NCI-H1436 (cell line): Measurements from ENCODE around the gene NKX6-1.
A peak's percentile ranks its signal among the peaks of the same experiment; 100 is the strongest.

Source experiments
- DNase-seq: peaks from one replicate; lab custom pipeline; 2025; lab: John Stamatoyannopoulos, UW

NKX6-1 gene

DNA sequence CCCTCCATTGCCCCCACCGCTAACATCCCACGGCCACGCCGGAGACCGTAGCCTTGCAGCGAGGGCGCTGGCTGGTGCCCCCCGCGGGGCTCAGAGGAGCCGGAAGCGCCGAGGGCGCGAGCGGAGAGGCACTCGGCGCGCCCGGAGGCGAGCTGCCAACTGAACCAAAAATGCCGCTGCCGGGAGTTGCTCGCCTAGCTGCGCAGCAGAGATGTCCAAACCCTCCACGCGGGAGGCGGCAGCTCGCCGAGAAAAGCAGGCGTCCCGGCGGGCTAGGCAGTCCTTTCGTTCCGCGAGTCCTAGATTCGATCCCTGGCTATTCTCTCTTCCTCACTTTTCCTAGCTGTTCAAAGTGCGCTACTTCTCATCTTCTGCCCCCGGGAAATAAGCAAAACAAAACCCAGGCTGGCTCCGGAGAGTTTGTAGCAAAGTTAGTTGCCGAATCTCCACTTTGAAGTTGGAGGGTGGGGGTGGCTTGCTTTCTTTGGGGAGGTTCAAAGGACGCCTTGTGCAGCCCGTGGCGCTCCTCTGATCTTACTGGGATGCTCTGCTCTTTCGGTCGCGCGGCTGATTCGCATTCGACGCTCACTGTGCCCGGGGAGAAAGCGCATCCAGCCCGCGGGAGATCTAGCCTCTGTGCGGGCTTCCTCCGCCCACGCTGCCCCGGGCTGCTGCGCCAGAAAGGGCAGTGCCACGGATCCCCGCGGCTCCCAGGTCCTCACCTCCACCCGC is 723 bp downstream of the NKX6-1 start:
- DNase-seq = peak; percentile 30

DNA sequence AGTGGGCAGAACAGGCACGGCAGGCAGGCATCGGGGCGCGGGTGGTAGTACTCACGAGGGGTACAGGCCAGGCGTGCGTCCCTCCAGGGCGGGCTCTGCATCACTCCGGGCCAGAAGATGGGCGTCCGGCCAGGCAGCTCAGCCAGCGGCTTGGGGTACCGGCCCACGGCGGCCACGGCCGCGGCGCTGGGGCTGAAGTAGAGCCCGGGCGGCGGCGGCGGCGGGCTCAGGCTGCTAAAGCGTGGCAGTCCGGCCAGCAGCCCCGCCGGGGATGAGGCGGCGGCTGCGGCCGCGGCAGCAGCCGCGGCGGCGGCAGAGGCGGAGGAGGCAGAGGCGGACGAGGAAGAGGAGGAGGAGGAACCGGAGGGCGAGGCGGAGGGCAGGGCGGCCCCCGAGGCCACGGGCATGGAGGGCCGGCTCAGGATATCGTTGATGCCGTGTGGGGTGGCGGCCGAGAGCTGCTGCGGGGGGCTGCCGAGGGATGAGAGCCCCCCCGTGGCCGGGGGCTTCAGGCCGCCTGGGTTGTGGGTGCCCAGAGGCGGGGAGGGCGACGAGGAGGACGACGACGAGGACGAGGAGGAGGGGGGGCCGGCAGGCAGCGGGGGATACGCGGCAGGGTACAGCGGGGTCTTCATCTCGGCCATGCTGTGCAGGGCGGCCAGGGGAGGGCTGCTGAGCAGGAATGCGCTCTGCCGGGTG is 1.4 kb downstream of the NKX6-1 start:
- DNase-seq = no peak

DNA sequence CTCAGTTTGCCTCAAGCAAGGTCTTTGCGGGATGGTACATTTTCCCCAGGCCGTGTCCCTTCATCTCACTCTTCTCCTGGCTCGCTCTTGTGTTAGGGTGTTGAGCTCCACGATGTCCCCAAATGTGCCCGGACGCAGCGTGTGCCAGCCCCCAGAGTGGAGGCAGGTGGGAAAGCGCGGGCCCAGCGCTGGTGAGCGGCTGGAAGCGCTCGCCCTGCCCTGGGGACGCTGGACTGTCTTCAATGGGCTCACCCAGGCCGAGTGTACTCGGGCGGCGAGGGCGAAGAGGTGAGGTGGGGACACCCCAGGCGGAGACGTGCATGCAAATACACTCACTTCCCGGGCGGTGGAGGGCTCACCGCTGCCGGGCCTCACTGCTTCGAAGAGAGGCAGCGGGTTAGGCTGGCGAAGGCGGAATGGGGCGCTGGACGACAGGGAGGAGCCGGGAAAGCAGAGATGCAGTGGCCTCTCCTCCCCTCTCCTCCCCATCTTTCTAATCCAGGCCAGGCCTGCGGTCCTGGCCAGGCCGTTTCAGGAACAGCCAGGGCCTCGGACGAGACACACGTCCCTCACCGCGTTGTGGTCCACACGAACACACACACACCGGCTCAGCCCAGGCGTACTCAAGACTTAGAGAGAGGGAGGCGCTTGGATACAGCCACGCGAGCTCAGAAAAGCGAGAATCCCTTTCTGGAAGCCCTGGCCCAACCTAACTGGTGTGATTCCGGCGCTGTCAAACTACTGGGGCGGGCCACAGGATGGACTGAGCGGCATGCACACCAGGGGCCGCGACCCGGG is 2.2 kb downstream of the NKX6-1 start:
- DNase-seq = no peak

DNA sequence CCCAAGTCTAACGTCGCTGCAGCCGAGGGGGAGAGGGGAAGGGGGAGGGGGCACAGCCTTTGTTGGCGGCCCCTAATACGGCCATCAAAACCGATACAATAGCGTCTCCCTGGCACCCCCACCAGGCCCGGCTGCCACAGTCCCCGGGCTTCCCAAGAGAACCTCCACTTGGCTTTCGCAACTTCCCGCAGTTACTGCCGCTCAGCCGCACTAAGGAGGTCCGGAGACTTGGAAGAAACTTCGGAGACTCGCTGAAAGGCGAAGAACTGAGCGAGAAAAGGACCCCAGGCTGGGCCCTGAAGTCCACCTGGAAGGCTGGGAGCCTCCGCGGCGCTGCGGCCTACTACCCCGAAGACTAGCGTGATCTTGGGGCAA is 2.8 kb downstream of the NKX6-1 start:
- no peak for DNase-seq

- no peak for DNase-seq
Measured at GRCh38 chr4:84495794-84496261, 3.3 kb downstream of the NKX6-1 start.

DNA sequence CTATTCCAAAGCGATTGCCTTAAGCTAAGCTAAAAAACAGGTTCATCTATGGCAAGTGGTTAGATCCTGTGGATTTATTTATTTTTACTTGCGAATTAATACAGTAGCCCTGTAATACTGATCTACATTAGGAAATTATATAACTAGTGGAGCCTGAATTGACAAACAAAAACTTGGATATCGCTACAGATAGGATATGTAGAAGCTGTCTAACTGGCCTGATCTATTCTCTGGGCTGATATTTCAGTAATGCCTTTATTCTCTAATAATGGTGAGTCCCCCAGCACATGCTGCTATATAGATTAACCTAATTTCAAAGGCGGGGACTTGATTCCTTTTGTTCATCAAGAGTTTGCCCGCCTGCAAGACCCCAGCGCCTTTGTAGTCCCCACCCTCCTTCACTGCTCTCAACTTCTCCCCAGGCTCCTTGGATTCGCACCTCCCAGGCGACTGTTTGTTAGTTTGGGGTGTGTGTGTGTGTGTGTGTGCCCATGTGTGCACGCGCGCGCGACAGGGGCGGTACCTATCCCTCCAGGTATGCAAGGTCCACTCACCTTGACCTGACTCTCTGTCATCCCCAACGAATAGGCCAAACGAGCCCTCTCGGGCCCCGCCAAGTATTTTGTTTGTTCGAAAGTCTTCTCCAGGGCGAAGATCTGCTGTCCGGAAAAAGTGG is 3.8 kb downstream of the NKX6-1 start:
- no peak for DNase-seq

GRCh38 chr4:84494531-84494930 is 4.6 kb downstream of the NKX6-1 start:
- no peak for DNase-seq

DNA sequence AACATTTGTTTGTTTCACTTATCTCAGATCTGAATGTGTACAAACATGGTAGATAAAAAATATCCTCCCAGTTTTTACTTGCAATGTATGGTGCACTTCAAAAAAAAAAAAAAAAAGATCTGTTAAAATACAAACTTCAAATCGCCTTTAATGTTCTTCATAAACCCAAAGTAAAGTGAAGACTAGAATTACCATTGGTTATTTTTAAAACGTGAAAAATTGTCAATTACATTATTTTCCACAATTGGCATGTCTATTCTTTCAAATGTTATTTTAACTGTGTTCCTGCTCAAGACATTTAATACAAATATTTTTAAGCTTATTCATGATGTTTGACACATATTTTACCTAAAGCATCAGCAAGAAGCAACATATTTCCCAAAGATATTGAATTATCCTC is 5.0 kb downstream of the NKX6-1 start:
- DNase-seq = no peak

DNA sequence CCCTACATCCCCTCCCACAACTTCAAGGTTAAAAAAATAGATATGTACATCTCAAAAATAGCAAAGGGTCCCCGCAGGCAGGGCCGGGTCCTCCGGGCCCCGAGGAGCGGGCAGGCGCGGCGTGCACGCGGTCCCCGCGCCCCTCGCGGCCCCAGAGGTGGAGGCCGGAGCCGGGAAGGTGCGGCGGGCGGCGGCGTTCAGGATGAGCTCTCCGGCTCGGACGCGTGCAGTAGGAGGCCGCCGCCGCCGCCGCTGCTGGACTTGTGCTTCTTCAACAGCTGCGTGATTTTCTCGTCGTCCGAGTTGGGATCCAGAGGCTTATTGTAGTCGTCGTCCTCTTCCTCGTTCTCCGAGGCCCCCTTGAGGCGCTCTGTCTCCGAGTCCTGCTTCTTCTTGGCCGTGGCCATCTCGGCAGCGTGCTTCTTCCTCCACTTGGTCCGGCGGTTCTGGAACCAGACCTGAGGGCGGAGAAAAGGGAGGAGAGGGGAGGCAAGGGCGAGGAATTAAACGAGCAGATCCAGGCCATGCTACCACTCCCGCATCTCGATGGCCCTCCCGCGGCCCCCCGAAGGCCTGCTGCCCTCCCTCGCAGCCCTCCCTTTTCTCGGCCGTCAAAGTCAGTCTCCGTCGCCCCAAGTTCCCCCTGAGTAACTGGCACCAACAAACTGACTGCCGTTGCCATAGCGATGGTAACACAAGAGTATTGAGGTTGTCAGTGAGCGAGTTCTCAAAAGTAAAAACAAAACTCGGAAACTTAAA is 5.8 kb downstream of the NKX6-1 start:
- no peak for DNase-seq

GRCh38 chr4:84492737-84493091 is 6.4 kb downstream of the NKX6-1 start:
- DNase-seq = no peak

DNA sequence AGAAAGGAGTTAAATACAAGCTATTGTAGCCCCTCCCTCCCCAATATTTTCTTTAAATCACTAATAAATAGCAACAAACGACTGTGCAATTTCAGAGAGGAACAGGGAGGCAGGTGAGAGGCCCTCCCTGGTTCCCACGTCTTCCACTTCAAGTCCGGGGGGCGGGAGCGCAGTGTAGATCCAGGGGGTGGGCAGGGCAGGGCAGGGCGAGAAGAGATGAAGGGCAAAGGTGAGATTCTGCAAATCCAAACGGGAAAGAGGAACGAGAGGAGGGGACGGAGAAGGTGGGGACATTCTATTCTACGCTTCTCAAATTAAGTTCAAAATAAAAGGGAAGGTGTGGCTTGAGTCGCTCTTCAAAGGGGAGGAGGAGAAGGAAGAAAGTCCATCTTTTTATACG is 6.8 kb downstream of the NKX6-1 start:
- DNase-seq = no peak

DNA sequence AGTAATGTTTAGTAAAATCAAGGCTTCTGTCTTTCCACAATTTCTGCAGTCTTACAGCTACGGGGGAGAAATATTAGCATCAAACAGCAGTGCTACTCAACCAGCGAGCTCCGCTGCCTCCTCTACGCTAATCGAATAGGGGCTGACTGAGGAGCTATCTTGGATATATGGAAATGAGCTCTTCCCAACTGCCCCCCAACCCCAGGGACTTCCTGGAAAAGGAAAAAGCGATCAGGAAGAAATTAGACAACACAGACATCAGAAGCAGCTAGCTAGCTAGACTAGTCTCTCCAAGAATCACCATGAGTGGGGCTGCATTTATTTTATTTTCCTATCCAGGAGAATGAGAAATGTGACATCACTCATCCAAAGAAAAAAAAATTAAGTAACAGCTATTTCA is 7.6 kb downstream of the NKX6-1 start:
- DNase-seq = no peak

- DNase-seq = no peak
Measured at GRCh38 chr4:84490663-84491062, 8.4 kb downstream of the NKX6-1 start.

DNA sequence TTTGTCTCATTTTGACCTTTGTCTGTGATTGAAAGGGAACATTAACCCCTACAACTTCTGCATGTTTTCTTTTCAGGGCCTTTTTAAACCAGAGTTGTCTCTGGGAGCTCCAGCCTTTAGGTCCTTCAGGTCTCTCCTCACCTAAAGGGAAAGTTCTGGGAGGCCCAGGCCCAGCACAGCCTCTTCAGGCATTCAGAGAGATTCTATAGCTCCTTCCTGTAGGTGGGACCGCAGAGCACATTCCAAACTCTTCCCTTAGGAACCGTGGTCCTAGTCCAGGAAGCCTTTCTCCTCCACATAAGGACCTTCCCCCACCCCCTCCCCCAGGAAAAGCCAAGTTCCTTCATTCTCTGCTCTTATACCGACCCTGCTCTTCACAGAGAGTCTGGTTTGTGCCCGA is 14.9 kb downstream of the NKX6-1 start:
- DNase-seq = no peak

DNA sequence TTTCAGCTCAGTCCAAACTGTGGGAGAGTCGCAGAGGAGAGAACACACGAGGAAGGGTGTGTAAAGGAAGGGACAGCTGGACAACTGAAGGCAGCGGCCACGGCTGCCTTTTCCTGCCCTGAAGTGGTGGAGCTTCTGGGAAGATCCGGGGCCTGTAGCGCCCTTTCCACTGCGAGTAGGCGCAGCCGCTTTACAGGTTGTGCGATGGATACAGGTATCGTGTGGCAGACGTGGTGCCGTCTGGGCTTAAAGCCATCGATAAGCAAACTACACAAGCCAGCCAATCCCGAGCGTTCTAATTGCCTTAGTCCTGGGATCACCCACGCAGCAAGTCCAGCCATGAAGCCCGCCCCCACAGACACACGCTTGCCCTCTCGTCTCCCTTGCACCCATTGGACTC is 15.4 kb downstream of the NKX6-1 start:
- DNase-seq = no peak

GRCh38 chr4:84482564-84483563 is 16.2 kb downstream of the NKX6-1 start:
- DNase-seq = no peak

DNA sequence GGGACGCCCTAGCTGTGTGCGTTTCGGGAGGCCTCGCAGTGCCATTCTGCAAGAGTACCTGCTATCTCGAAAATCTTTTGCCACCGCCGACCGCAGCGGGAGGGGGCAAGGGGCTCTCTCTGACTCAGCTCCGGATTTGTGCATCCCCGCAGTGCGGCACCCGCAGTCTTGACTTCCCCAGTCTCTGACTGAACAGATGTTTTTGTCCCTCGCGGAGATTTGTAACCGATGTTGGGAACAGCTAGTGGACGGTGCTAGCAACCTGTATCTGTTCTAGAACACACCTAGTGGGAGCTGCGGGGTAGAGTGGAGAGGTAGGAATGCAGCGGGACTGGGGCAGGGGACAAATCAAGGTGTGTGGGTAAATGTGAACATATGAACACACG is 17.2 kb downstream of the NKX6-1 start:
- no peak for DNase-seq

DNA sequence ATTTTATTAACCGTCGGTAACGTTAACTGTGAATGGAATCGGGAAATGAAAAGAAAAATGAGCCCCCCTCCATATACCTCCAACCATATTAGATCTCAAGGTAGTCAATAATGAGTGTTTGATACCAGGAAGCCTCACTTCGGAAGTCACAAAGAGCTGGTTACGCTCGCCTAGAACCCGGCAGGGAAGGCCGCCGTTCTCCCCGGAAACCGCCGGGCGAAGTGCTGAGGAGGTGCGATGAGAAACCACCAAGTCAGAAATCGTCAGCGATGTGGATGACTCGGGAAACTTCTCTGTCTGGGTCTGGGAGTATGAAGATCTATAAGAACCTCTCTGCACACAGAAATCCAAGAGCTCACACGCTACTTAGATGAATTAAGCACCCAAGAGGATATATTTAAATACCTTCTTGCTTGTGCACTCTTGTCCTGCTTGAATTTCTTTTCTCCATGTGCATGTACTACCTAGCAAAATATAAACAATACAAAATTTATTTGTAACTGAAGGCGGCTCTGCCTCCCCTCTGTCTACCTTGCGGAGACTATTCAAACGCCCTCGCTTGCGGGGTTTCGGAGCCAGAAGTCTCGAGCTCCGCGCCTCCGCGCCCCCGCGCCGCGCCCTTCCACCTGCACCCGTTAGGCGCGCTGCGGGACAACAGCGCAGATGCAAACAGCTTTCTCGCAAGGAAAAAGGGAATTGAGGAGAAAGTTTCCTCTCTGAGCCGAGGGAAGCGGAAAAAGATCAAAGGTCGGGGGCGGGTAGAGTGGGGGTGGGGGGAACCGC is 17.8 kb downstream of the NKX6-1 start:
- no peak for DNase-seq

DNA sequence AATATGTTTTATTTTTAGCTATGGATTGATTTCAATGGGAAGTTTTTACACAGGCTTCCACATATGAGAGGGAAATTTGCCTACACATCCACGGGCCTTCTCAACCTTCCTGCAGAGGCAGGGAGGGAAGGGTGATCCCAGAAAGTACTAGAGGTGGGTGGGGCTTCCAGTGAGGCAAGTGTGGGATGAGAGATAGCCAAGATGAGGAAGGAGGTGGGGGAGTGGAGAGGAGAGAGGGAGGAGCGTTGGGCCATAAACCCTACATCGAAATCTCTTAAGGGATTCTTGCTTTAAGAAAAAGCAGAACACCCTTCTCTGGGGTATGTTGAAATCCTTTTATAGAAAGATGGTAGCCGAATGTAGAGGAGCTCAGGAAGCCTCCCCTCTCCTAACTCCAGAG is 19.0 kb downstream of the NKX6-1 start:
- no peak for DNase-seq

DNA sequence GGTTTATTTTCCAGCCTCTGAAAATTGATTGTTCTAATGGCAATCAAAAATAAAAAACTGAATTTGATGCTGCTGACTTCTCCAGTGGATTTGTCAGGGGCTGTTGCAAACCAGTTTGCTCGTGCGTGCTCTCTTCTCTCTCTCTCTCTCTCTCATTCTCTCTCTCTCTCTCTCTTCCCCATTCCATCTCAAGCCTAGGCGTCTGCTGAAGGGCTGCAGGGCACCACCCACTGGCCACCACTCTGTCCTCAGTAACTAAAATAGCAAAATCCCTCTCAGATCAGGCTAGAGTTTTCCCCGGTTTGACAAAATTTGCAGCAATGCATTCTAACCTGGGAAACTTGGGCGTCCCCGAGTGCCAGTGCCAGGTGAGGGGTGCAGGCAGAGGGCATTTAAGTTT is 19.4 kb downstream of the NKX6-1 start:
- DNase-seq = no peak
